NCI-H146 treated with DMSO at 0.1 percent for 48 hours (cell line): ENCODE results near the gene CEBPB.
"Not testable (repeated sequence)": the region's sequence is repeated elsewhere in the genome, so short reads cannot be mapped to it uniquely, and the experiment has no call there.

ENCODE experiments used
- DNase-seq: peaks from one replicate; lab custom pipeline; 2025; ENCODE audit not compliant: unreplicated experiment; lab: John Stamatoyannopoulos, UW

CEBPB gene

DNA sequence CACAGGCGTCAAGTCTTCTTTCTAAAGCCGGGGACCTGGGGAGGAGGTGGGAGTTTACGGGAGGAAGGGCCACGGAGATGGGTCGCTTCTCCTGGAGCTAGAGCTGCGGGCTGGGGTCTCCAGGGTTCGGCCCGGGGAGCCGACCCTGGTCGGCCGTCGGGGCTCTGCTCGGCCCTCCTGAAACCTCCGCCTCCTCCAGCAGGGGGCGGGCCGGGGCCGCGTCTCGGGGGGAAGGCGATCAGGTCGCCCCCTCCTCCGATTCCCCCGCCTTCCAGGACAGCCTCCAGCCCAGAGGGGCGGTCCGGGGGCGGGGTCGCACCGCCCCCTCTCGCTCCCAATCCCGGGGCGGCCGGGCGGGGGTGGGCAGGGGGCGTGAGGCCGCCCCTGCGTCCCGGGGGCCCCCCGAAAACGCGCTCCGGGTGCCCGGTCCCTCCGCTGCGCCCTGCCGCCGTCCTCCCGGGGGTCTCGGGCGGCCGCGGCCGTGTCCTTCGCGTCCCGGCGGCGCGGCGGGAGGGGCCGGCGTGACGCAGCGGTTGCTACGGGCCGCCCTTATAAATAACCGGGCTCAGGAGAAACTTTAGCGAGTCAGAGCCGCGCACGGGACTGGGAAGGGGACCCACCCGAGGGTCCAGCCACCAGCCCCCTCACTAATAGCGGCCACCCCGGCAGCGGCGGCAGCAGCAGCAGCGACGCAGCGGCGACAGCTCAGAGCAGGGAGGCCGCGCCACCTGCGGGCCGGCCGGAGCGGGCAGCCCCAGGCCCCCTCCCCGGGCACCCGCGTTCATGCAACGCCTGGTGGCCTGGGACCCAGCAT lies at the start of gene CEBPB:
CEBPB (plus strand) TSS at position 580 of the 814 bp plus-strand sequence; CDS start at position 784, 204 bp downstream.
- DNase-seq: peak; percentile 59

DNA sequence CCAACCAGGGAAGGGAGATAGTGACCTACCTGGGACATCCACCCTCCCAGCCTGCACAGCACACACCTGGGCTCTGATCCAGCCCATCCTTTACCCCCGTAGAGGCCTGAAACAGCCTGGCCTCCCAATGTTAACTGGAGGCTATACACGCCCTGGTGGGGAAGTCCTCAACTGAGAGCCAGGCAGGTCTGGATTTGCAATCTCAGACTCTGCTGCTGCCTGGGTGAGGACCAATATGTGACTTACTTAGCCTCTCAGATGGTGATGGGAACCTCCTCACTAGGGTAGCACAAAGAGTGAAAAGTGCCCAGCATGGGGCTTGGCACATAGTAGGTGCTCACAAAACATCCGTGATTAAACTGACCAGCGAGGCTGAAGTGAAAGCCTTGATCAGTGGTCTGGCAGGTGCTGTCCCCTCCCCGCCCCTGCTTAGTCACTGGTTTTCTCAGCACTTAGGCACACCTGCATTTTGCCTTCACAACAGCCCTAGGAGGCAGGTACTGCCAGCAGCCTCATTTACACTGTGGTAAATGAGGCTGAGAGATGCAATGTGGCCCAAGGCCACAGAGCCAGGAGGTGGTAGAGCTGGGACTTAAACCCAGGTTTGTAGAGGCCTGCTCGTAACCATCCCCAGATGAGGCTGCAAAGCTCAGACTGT lies 49.5 kb upstream of the CEBPB start:
- DNase-seq: no peak

DNA sequence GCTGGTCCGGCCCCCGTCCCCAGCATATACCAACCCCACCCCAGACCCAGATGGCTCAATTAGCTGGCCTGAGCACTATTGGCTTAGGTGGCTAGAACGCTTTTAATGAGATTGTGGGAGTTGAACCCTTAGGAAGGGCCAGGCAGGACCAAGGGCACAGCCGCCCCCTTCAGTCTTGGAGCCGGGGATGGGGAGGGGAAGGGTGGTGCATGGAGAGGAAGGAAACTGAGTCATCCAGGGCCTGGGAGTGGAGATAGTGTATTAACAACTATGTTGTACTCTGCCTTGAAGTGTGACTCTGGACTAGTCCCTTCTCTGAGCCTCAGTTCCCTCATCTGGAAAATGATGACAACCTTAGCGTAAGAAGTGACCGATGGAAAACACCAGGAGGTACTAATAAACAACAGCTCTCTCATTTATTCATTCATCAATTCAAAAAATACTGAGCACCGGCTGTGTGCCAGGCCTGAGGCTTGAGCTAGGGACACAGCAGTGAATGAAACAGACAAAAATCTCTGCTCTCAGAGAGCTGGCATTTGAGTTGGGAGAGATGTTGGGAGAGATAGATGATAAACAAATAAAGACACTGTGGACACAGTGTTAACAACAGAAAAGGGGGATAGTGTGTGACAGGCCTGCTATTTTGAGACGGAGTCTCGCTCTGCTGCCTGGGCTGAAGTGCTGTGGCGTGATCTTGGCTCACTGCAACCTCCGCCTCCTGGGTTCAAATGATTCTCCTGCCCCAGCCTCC lies 48.6 kb upstream of the CEBPB start:
- no peak for DNase-seq

DNA sequence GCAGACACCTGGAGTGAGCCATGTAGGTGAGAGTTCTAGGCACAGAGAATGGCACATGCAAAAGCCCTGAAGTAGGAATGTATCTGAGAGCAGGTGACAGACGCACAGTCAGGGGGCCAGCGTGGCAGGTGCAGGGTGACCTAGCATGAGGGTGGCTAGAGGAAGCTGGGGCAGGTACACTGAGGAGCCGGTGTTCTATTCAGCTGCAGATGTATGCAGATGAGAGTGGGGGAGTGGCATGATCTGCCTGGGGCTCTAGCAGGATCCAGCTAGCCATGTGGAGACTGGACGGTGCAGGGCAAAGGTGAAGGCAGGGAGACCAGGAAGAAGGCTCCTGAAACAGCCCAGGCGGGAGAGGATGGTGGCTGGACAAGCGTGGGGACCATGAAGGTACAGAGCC lies 47.8 kb upstream of the CEBPB start:
- DNase-seq: peak; percentile 80

DNA sequence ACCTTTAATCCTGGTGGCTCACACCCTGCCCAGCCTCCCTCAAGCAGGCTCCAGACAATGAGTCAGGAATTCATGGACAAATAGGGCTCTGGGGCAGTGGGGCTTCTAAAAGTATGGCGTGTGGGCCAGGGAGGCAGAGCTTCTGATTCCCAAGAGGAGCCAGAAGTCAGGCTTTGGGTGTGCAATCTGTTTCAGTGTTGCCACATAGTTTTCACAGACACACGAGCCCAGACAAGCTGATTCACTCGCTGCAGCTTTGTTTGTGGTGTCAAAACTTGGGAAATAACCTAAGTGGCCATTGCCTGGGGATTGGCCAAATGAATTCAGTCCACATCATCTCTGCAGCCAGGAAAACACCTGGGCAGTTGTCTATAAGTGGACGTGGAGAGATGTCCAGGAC lies 46.3 kb upstream of the CEBPB start:
- DNase-seq: no peak

DNA sequence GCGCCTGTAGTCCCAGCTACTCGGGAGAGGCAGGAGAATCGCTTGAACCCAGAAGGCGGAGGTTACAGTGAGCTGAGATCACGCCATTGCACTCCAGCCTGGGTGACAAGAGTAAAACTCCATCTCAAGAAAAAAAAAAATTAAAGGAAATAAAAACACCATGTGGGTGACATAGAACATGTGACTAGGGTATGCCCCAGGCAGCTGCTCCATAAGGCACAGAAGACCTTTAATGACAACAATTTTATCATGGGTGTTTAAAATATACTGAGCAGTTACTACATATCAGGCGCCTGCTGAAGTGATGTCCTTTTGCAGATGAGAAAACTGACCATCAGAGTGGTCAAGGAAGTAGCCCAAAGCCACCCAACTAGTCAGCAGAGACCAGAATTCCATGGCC lies 45.1 kb upstream of the CEBPB start:
- no peak for DNase-seq

DNA sequence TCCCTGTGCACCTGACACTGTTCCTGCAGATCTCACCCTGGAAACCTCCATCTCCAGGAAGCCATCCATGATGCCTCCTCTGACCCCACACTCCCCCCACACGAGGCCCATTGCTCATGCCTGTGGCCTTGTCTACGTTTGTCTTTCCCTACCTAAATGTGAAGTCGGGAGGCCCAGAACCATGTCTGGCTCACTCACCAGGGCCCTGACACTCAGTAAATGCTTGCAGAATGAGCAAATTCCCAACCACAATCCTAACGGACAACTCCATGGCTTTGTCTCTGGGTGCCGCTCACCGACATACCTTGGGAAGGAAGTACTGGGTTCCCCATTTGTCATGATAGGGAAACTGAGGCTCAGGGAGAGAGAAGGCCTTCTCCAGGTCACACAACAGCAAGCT lies 44.4 kb upstream of the CEBPB start:
- DNase-seq: no peak

DNA sequence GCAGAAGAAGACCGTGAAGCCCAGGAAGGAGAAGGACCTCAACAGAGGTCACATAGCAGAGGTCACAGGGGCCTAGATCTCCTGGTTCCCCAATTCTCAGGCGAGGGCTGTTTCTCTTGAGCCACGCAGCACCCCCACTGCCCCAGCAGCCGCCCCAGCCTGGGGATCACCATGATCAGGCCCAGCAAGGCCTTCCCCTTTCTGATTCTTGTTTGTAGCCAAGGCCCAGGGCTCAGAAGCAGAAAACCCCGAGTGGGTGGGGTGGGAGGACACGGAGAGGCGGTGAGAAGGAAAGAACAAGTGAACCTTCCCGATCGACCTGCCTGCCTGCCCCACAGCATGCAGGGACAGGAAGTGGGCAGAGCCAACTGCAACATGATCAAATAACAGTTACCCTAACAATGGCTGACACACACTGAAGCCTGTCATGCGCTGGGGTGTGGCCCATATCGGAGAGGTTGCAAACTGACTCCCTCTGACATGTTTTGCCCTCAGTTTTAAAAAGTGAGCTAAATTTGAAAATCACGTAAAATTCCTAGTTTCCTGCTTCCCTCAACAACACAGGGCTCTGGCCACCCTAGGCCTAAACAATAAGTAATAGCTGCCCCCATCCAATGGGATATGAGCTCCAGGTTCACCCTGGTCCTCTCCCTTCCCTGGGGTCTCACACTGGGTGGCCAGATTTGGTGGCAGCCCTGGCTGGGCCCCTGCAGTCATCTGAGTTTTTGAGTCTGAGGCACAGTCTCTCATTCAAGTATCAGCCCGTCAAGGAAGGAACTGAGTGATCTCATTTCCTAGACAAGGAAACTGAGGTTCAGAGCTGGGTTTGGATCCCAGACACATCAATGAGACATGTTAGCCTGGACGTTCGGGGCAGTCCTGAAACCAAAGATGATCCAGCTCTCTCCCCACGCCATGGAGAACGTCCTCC lies 43.6 kb upstream of the CEBPB start:
- DNase-seq: no peak

DNA sequence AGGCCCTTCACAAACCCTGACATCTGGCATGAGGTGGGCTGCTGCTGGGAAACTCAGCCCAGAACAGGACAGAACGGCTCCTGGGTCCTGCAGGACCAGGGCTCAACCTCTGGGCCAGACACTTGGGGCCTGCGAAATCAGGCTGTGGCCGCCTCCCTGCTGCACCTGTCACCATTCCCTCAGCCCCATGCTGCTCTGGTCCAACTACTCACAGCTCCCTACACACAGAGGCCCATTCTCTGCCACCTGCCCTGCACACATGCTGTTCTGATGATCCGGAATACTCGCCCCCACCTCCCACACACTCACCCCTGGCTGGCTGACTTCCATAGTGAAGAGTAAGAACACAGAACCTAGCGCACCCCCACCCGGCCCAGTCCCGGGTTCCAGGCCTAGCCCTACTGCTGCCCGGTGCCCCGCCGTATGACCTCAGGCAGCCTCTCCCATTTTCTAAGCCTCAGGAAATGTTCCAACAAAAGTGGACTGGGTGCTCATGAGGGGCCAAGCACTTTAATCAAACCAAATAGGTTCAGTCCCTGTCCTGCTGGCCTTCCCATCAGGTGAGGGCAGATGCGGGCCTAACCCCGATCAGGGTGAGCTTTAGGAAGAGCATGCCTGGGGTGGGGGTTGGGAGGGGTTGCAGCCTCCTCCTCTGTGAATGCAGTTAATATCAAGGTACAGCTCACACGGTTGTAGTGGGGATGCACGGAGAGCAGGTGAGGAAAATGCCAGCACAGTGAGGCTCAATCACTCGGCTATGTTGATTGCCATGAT lies 41.0 kb upstream of the CEBPB start:
- DNase-seq: no peak

DNA sequence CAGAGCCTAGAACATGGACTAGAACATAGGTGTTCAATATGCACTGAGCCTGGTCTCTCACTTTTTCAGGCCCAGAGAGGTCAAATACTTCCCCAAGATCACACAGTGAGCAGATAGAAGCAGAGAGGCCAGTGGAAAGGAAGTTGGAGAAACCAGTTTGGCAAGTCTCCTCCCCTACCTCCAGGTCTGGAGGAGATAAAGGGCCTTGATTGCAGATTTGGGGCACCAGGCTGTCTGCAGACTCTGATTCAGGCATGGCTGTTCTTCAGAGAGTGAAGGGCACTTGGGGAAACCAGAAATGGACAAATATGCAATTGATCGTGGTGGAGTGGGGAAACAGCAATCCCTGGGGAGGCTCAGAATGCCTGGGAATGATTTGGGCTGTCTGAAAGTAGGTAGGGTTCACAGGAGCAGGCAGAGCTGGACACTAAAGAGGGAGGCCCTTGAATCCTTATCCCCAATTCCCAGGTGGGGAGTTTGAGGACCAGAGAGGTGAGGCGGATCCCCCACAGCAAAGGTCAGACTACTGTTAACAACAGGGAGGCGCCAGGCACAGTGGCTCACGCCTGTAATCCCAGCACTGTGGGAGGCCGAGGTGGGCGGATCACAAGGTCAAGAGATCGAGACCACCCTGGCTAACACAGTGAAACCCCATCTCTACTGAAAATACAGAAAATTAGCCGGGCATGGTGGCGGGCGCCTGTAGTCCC lies 39.4 kb upstream of the CEBPB start:
- no peak for DNase-seq

DNA sequence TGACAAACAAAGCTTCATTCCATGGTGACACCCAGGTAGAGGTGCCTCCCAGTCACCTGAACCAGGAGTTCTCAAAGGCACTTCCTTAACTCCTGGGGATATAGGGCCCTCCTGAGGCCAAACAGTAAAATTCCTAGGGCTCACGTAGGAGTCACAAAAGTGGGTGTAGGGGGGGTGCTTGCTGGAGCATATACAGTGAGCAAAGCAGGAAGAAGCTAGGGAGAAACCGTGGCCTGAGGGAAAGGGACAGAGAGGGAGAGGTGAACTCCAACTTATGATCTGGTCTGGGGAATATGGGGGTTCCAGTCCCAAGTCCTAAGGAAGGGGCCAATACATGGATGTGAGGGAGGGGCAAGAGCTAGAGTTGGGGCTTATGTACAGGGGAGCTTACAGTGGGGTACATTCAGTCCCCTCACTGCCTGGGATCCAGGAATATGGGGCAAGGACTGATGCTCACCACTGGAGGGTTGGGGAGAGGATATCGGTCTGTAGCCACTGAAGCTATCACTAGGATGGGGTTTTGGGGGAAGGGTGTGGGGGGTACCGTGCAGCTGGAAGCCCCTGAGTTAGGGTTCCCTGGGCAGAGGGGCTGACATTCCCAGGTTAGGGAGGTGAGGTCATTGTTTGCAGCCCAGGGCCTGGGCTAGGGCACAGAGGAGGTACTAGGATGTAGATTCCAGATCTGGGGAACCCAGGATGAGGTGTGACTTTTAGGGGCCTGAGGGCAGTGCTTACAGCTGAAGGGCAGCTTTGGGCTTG lies 38.1 kb upstream of the CEBPB start:
- DNase-seq: no peak

DNA sequence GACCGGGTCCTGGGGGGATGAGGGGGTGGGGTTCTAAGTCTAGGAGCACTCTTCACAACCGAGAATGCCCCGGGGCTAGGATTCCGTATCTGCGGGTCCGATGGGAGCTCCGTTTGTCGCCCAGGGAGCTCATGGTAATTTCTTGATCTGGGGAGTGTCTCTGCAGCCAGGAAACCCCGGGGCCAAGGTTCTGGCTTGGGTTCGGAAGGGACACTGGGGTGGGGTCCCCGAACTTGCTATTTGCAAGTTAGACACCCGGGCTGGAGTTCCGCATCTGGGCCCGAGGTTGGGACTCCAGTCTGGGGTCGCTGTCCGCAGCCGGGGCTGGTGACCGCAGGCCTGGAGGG lies 37.5 kb upstream of the CEBPB start:
- DNase-seq: no peak

DNA sequence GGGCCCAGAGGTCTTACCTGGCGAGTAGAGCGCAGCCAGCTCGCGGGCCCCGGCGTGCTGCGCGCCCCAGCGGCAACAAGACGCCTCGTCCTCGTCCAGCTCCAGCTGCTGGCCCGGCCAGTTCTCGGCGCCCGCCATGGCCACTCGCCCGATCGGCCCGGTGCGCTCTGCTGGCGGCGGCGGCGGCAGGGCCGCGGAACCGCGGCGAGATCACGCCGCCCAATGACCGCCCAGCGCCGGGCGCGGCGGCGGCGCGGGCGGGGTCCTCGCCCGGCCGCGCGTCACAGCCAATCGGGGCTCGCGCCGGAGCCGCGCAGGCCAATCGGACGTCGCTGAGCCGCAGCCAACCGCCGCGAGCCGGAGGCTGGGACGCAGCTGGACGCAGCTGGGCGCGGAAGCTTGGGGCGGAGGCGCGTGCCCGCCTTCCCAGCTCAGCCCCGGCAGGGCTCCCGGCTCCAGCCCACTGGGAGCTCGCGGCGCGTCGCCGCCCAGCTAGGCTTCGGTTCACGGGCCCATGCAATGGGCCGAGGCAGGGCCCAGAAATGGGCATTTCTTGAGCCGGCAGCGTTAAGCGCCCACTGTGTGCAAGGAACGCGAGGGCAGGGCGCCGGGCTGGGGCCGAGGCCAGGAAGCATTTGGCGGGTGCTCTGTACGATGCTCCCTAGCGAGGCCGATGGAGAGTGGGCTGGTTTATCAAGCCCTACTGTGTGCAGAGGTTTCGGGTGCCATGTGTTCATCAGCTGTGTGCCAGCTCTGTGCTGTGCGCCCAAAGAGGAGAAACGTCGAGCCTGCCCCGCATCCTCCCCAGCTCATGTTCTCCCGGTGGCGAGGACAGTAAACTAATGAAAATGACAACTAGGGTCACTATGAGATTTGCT lies 36.9 kb upstream of the CEBPB start, which contains the start of gene PEDS1:
PEDS1 (minus strand) TSS at position 224 of the 878 bp plus-strand sequence; CDS start at position 138, 86 bp downstream.
- peak; percentile 83 for DNase-seq

DNA sequence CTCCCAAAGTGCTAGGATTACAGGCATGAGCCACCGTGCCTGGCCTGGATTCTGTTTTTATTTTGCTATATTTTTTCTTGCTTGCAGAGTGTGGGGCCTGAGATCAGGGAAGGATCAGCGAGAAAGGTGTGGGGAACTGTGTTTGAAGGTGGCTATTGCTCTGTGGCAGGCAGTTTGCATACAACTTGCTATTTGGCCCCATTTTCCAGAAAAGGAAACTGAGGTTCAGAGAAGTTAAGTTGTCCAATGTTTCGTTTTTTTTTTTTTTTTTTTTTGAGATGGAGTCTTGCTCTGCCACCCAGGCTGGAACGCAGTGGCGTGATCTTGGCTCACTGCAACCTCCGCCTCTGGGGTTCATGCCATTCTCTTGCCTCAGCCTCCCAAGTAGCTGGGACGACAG lies 29.1 kb upstream of the CEBPB start:
- DNase-seq: not testable (repeated sequence)

DNA sequence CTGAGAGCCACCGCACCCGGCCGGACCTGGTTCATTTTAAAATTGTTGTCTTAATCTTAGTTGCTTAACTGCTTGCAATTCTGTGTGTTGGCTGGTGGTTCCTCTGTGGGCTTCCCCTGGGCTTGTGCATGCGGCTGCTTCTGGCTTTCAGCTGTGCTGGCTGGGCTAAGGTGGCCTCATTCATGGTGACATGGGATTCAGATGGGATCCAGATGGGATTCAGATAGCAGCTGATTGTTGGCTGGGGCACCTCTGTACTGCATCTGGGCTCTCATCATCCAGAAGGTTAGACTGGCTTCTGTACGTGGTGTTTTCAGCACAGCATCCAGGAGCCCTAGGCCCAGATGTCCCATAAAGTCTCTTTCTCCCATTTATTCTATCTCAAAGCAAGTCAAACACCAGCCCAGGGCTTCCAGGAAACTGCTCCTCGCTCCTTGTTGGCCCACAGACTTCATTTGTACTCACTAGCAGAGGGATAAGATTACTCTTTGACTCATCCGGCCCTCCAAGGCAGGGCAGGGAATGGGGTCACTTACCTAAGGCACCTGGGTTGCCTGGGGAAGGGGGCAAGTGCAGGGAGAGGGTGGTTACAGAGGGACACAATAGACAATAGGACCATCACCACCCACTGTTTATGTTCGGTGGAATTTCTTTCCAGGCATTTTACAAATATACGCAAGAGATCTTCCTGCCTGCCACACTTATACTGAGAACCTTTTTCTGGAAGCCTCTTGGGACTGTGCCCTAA lies 26.9 kb upstream of the CEBPB start:
- no peak for DNase-seq

DNA sequence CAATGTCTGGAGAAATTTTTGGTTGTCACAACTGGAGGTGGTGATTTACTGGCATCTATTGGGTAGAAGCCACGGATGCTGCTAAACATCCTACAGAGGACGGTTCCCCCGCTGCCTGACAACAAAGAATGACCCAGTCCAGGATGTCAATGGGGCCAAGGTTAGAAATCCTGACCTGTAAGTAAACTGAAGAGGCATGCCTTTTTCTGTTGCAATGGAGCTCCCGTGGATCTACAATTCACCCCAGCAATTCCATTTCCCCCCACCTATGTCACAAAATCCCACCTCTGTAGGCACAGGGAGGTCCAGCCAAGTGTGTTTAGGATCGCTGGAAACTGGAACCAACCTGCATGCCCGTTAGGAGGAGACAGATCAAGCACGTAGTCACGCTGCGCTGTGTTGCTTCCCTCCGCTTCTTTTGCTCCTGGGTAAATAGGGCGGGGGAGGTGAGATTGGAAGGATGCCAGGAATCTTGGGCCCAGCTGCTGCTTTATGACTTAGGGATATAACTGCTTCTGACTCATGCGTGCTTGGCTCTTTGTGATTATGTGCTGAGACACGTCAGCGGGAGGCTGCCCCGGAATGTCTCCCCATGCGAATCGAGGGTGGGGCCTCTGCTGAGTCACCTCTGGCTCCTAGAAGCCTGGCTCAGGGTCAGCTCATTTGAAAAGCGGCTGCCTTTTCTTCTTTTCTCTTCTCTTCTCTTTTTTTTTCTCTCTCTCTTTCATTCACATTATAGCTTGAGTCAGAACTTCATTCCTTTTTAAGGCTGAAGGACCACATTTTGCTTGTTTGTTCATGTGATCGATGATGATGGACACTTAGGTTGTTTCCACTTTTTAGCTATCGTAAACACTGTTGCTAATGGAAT lies 24.7 kb upstream of the CEBPB start:
- DNase-seq: peak; percentile 99
